GM21529 (cell line): ENCODE results near the gene CEP170.
A peak's percentile ranks its signal among the peaks of the same experiment; 100 is the strongest.

Experiments used
- ATAC-seq: cut with Tn5 transposase; IDR thresholded peaks from one replicate; pipeline ENCODE4 v1.9.1; 2021; ENCODE audit not compliant: unreplicated experiment

The CEP170 gene

DNA sequence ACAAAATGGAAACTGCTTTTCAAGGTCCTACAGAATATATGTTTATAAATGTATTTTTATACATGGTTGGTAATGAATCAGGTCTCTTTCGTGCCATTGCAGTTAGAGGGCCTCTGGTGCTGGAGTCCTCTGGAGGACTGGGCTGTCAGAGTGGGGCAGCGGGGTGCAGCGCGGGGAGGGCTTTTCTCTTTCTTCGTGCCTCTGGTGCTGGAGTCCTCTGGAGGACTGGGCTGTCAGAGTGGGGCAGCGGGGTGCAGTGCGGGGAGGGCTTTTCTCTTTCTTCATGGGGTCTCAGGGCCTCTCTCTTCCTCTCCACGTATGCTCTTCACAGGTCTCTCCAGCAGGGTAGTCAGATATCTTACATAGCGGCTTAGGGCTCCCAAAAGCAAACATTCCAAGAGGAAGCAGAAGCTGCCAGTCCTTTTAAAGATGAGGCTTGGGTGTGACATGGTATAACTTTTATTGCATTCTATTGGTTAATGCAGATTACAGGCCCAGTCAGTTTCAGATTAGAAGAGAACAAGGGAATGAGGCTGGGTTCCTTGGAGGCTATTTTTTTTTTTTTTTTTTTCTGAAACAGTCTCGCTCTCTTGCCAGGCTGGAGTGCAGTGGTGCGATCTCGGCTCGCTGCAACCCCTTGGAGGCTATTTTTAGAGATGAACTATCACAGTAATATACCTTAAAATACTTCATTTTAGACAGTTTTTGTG, 13.8 kb upstream of the CEP170 start:
- ATAC-seq, result peak; percentile 16

DNA sequence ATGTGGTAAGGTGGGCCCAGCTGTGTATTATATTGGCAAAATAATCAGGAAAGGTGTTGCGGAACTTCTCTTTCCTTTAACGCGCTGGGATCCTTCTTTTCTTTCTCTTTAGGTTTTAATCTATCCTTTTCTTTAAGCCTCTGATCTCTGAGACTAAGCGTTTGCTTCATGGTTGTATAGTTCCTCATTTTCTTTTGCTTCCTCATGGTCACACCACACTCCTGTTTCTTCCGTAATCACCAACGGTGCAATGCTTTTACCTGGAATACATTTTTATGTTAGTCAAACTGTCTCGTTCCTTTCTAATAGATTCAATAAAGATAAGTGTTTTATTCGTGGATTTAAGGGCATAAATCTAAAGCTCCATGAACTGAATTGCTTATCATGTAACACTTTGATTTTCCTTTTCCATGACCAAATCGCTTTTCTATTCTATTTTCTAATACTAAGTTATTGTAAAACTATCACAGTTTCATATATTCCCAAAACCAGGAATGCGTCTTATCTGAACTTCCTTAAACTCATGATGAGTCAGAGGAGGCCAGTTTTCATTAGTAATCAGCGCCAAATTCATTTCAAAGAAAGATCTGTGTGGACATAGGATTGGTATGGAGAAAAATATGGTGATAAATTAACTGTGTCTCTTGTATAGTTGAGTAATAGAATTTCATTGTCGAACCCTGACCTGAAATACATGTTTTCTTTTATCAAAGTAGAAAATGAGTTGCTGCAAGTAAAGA, 13.0 kb upstream of the CEP170 start:
- no peak for ATAC-seq

DNA sequence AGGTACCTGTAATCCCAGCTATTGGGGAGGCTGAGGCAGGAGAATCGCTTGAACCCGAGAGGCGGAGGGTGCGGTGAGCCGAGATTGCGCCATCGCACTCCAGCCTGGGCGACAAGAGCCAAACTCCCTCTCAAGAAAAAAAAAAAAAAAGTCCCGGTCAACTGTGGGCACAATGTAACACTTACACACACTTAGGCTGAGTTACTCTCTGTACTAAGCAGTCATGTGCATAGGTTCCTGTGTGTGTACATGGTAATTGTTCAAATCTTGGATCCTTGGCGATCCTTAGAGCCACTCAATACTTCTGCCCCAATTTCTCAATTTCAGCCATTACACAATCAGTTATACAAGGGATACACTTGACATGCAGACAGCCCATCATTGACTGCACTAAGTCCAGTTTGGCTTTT, 12.4 kb upstream of the CEP170 start:
- no peak for ATAC-seq

DNA sequence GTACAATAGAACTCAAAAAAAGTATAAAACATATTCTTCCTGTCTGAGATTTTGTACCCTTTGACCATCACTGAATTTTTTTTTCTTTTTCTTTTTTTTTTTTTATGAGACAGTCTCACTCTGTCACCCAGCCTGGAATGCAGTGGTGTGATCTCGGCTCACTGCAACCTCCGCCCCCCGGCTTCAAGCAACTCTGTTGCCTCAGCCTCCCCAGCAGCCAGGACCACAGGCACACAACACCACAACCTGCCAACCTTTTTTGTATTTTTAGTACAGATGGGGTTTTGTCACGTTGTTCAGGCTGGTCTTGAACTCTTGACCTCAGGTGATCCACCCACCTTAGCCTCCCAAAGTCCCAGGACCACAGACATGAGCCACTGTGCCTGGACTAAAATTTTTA, 11.2 kb upstream of the CEP170 start:
- ATAC-seq, result no peak

DNA sequence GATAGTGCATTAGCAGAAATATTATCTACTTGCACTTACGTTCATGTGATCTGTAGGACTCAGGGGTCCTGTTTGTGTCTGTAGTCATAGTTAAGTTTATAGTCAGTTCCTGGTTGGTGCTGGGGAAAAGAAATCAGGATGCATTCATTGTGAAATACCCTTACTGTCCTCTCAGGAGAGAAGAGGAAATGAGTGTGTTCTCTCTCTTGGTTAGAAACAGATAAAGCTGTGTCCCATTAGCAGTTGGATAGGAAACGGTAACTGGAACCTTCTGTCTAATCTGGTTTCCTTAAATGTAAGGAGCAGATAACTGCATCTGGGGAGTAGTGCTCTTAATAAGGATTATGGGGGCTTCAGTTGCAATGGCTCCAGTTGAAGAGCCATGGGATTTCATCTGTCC, 9.6 kb upstream of the CEP170 start:
- ATAC-seq, result peak; percentile 41

DNA sequence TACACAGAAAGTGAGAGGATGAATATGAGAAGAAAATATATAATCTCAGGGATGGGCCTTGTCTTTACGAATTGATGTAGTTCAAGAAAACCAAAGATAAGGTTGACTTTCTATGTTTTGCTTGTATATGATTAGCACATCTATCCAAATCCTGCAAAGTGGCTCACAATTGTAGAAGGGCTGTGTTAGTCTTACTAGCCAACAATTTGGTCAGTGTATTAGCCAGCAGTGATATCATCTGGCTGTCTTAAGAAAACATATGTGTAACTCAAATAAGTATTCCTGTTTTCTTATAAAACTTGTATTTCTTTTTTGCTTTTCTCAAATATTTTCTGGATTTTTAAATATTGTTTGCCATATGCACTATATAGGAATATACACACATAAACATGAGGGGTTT, 6.3 kb upstream of the CEP170 start:
- no peak for ATAC-seq

DNA sequence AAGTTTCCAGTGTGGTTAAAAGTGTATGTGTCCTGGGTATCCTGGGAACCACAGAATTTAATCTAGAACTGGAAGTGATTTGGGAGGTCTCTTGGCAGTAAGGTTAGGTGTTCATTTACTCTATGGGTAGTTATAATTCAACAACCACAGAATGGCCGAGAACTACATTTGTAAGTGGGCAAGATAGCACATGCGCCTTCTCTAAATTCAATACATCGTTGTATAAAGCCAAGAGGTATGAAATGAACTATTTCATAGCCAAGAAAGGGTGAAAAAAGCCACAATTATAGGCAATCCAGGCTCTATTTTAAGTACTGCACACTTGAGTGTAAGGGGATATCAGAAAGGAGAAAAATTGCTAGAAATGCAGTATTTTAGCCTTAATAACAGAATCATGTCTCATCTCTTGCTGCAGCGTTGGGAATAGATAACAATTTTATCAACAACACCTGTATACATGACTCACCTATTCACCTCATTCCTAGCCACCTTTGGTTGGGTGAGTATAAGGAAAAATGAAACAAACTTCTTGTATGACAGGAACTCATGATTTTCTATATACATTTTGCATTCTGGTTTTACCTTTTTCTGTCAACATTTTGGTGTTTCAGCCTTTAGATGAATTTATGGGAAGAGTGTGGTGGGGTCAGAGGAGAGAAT, 5.3 kb upstream of the CEP170 start:
- no peak for ATAC-seq

DNA sequence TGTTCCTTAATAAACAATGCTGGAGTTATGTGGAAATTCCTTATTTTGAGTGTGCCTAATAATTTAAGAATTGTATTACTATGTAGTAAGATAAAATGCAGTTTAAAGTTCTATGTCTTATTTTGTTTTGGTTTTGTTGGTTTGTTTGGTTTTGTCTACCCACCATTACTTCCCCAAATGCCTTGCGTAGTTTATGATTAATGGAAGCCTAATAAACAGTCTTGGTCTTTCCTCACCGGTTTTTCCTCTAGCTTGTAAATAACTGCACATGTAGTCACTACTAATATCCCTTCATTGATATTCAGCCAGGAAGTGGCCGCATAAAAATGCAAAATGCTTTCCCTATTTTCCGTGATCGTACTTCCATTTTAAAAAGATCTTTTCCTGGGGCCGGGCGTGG, 3.6 kb upstream of the CEP170 start:
- no peak for ATAC-seq

DNA sequence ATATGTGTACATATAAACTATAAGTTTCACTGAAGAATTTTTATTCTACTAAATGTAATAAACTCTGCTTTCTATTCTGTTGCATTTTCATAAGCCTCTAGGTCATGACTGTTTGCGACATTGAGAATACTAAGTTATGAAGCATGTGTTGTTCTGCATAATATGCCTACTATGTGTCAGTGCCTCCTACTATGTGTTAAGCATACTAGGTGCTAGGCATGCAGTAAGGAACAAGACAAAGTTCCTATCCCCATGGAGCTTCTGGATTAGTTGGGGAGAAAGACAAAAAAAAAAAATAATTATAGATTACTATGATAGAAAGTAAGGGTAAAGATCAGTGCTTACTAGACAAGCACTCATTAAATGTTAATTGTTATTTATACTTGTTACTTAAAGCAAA, 2.1 kb upstream of the CEP170 start:
- ATAC-seq, result no peak

DNA sequence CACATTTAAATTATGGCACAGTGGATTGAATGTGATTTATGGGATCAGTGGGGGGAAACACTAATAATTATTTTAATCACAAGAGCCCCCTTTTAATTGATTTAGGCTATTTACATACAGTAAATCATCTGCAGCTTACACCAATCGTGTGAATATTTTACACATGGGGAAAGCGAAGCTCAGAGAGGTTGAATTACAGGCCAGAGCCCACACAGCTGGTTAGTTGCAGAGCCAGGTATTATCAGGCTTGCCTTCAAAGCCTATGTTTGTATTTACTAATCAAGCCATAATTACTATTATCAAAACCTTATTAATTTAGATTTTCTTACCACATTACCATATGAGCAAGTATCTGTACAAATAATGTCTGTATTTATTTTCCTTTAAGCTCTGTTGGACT, 1.5 kb upstream of the CEP170 start:
- ATAC-seq, result no peak

DNA sequence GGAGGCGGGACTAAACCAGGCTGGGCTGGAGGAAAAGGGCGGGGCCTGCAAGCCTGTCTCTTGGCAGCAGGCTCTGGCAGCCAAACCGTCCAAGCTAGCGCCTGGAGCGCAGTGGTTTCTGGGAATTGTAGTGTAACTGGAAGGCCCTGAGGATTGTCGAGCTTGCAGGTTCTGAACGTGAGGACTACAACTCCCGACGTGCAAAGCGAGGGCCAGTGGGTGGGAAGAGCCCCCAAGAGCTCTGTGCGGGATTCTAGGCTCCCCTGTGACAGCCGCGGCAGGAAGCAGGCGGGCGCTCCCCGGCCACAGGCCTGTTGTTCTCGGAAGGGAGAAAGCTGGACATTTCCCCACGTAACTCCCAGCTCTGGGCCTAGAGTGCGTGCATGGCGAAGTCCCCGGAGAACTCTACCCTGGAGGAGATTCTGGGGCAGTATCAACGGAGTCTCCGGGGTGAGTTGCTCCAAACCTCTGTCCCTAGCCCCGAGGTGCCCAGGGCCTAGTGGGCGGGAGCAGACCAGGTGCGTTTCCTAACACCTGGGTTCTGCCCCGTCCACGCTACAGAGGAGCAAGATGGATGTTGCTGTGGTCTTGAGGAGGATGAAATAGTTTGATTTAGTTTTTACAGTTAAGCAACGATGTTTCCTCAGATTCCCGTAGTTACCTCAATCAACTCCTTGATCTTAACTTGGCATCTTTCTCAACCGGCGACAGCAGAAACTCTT, 871 bp upstream of the CEP170 start, which contains the start of gene SDCCAG8:
Gene SDCCAG8, plus strand, starts transcription at position 251 of the 722 bp plus-strand sequence. Its CDS starts 133 bp downstream, at position 384.
- ATAC-seq, result peak; percentile 71

DNA sequence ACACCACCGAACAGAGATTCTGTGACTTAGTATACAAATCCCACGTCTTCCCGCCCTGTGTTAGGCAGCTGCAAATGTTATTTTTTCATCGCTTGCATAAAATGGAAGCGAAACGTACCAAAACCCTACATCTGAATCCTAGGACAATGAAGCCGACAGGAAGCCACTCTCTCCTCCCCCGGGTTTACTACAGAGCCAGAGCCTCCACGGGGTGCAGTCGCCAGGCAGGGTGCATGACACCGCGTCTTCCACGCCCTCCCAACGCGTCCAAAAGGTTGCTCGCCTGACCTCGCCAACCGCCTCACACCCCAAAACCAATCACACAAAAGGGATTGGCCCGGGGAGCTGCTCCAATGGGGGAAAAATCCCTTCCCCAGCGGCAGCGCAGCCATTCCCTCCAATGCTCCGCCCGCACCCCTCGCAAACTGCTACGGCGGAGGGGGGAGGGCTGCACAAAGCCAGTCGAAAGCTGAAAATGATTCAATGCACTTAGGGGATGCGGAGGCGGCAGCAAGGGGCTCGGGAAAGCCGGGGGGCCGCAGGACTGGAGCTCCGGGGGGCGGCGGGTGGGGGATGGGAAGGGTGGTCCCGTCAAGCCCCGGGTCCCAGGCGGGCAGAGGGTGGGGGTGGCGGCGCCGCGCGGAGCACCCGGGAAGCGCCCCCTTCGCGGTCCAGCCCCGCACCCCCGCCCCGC, 701 bp downstream of the CEP170 start:
- ATAC-seq, result peak; percentile 21

DNA sequence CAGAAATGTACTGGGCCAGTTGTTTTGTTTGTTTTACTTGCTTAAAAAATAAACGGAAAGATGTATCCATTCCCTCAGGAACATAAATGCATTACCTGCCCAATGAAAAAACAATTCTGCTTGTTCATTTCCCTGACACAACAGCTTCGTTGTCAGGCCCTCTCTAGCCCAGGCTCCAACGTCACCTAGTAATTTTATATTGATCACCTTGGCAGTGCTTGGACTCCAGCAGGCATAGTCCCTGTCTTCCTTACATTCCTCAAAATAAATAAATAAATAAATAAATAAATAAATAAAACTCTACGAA, 1.2 kb downstream of the CEP170 start:
- ATAC-seq, result no peak

DNA sequence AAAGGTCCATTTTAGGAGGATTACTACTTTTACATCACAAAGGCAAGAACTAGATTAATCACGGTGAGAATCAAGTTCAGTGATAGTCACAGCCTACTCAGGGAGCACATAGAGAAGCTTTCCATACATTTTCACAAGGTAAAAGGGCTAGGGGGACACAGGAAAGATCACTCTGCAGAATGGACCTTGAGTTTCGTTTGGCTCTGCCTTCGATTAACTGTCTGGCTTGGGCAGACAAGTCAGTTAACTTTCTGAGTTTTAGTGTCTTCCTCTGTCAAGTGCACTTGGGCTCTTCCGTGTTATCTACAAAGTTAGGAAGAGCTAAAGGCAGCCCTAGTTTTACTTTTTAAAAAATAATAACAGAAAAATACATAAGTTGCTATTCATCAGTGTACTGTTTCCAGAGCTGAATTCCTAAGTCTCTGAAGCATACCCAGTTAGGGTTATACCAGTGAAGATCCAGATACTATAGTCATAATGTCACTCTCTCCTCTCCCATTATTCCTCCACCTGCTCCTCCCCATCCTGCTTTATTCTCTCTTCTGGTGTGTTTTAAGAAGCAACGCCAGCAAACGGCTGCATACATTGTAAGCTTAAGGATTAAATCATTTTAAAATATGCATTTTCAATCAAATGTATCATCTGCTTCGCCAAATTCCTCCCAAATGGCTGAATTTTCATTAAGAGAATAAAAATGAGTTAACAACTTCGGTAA, 1.7 kb downstream of the CEP170 start:
- no peak for ATAC-seq

DNA sequence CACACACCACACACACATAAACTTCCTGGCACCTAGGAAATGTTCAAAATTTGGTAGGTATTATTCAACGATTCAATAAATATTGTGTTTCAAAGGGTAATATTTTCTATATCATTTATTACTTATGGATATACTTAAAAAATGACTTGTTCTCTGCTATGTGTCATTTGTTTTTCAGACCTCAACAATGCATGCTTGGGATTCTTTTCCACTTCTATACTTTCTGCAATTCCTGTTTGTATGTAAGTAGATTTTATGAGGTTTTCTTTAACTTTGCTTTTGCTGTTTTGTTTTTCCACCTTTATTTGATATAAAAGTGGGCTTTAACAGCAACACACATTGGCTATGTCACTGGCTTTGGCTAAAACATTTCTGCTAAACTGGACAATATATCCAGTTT, 3.5 kb downstream of the CEP170 start:
- no peak for ATAC-seq

DNA sequence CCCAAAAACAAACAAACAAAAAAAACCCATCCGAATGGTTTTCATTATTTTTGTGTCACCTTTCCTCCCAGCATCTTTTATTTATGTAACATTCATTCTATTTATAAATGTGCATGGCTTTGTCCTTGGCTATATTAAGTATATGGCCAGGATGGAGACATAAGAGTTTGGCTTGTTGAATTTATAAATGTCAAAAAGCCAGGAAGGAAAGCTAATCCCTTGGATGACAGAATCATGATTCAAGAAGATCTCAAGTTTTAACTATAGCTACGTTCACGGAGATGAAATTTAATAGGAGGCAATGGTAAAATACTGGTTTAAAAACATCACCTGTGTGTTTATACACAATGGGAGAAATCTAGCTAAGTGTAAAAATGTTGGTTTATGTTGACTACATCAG, 5.0 kb downstream of the CEP170 start:
- ATAC-seq, result no peak

DNA sequence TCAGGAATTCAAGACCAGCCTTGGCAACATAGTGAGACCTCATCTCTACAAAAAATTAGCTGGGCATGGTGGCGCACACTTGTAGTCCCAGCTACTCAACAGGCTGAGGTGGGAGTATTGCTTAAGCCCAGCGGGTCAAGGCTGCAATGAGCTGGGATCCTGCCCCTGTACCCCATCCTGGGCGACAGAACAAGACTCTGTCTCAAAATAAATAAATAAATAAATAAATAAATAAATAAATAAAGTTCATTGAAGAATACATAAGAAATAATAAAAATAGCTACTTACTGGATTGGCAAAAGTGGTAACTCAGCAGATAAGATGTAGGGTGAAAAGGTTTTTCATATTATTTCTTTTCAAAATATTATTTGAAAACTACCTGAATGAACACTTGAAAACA, 5.9 kb downstream of the CEP170 start:
- no peak for ATAC-seq

DNA sequence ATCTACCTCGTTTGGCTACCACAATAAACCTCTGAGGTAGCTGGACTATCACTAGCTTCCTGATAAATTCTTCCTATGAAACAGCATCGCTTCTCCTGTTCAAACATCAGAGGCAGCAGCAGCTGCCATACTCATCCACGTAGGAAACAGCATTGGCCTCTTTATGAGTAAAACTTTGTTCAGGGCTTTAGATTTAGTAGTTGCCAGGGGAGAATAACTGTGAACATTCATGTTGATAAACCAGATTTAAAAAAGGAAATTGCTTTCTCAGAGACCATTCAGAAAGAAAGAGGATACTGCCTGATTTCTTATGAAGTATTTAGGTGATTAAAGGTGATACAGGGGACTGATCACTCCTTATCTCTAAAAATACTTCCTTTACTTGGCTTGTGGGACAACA, 7.2 kb downstream of the CEP170 start:
- no peak for ATAC-seq

DNA sequence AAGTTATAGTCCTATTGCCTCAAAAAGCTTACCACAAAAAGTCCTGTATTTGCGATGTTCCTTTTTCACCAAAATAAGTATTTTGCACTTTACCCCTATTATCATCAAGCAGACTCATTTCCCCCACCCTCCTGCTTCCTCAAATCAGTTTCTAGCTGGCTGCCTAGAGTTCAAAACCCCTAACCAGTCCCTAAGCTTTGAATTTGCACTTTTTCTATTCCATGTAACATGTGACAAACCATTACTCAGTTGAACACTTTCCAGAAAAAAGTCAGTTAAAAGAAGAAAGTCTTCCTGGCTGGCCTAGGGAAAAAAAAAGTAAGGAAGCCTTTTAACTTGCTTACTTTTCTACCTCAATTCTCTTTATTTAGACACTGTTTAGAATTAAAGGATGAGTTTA, 8.2 kb downstream of the CEP170 start:
- ATAC-seq, result no peak

DNA sequence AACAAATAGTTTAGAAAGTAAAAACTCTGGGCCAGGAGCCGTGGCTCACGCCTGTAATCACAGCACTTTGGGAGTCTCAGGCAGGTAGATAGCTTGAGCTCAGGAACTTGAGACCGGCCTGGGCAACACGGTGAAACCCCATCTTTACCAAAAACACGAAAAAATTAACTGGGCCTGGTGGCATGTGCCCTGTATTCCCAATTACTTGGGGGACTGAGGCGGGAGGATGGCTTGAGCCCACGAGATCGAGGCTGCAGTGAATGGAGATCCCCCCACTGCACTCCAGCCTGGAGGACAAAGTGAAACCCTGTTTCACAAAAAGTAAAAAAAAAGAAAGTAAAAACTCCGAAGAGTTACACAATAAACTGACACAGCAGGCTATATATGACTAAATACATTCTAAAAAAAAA, 10.6 kb downstream of the CEP170 start:
- peak; percentile 67 for ATAC-seq
